ENCODE results near the gene BCKDHA.
"Not testable (repeated sequence)": the region's sequence is repeated elsewhere in the genome, so short reads cannot be mapped to it uniquely, and the experiment has no call there.

Gene BCKDHA

DNA sequence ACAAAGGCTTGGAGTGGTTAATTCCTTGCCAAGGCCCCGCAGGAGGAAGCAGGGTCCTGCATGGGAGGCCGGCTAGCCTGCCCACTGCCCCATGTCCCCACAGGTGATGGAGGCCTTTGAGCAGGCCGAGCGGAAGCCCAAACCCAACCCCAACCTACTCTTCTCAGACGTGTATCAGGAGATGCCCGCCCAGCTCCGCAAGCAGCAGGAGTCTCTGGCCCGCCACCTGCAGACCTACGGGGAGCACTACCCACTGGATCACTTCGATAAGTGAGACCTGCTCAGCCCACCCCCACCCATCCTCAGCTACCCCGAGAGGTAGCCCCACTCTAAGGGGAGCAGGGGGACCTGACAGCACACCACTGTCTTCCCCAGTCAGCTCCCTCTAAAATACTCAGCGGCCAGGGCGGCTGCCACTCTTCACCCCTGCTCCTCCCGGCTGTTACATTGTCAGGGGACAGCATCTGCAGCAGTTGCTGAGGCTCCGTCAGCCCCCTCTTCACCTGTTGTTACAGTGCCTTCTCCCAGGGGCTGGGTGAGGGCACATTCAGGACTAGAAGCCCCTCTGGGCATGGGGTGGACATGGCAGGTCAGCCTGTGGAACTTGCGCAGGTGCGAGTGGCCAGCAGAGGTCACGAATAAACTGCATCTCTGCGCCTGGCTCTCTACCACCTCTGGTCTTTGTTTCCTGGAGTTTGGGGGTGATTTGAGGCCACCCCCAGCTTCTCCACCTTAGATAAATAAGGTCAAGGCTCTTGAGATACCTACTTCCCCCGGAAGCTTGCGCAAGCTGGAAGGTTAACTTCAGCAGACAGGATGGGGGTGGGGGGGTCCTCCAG, 26.9 kb downstream of the BCKDHA start:
- DNase-seq (ENCODE audit: low read depth in 3 of 3, low spot score in 1 of 3) = no peak

DNA sequence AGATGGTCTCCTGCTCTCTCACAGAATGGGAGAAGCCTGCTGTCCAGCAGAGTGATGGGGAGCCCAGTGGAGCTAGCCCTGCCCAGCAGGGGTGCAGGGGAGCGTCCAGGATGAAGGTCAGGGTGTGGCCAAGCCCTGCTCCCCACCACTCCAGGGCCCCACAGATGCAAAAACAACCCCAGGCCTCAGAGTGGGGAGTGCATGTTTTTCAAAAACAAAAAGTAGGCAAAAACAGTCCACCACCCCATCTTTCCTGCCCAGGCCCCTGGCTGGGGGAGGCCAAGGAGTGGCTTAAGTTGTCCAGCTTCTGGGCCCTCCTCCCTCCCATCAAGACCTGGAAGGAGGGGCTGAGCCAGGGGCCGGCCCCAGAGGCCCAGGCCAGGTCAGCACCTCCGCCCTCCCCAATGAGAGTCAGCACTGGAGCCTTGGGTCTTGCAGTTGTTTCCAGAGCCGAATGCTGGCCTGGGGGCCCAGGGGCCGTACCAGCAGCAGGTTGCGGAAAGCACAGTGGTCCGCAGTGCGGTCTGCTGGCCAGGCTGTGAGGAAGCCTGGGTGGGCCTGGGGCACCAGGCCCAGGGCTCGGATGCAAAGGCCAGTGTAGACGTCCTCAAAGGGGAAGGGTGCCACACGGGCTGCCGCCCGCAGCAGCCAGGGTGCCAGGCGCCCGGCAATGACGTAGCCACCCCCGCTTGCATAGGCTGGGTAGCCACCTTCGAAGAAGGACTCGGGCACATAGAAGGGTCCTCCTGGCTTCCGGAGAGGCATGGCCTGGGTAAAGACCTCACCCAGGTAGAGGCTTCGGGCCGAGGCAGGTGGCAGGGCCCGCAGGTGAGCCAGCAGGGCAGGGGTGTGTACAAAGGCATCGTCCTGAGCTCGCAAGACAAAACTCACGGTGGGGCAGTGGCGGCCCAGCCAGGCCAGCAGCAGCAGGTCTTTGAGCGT, 27.8 kb downstream of the BCKDHA start:
- DNase-seq (ENCODE audit: low read depth in 3 of 3, low spot score in 1 of 3) = no peak

DNA sequence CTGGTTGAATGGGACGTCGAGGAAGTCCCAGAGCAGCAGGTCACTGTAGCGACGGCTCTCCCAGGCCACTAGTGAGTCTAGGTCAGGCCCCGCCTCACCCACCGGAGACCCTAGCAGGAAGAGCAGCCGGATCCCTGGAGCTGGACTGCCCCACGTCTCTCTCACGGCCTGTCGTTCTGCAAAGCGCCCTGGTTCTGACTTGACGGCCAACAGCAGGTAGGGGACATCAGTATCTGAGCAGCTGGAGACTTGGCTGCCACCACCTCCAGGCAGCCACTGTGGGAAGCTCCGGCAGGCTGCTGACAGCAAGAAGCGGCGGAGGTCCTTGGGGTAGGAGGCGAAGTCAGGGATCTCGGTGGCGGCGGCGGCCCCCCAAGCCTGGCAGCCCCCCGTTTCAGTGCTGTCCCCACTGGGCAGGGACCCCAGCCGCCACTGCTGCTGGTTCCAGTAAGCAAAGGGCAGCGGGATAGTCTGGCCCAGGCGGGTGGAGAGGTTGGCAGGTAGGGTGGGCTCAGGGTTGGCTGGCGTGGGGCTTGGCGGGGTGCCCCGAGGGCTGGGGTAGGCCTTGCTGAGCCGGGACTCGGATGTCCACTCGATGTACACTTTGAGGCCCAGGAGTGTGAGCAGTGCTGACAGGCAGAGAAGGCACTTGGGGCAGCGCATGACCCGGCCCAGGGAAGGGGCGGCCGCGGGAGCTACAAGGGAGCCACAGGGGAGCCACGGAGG, 28.7 kb downstream of the BCKDHA start:
- DNase-seq (ENCODE audit: low read depth in 3 of 3, low spot score in 1 of 3) = no peak

DNA sequence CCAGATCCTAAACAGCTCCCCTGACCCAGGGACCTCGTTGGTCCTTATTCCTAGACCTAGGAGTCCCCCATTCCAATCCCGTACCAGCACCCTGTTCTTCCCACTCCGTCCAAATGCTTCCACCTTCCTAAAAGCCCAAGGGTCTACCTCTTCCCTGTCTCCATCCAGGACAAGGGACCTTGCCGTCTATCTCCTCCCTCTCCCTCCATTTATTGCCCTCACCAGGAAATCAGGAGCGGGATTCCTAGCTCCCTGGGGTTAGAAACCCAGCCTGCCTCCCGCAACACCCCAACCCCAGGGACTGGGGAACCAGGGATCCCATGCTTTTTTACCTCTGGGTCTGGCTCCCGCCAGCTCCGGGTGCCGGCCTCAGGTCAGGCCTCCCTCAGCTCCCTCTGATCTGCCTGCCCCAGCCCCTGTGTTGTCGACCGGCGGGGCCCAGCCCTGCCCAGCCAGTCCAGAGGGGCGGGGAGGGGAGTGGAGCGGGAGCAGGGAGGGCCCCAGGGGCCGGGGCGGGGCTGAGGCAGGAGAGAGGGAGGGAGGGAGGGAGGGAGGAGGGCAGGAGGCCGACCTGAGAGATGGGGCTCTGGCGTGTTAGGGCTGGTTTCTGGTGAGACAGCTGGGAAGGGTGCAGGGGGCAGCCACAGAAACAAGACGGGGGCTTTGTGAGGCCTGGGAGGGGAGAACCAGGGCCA, 29.5 kb downstream of the BCKDHA start, which contains the start of gene B3GNT8:
B3GNT8 (minus strand) TSS at position 423 of the 695 bp plus-strand sequence. CDS start 596 bp downstream, outside the sequence.
- DNase-seq (ENCODE audit: low read depth in 3 of 3, low spot score in 1 of 3) = peak in 1 of 3 donors; percentile 16

DNA sequence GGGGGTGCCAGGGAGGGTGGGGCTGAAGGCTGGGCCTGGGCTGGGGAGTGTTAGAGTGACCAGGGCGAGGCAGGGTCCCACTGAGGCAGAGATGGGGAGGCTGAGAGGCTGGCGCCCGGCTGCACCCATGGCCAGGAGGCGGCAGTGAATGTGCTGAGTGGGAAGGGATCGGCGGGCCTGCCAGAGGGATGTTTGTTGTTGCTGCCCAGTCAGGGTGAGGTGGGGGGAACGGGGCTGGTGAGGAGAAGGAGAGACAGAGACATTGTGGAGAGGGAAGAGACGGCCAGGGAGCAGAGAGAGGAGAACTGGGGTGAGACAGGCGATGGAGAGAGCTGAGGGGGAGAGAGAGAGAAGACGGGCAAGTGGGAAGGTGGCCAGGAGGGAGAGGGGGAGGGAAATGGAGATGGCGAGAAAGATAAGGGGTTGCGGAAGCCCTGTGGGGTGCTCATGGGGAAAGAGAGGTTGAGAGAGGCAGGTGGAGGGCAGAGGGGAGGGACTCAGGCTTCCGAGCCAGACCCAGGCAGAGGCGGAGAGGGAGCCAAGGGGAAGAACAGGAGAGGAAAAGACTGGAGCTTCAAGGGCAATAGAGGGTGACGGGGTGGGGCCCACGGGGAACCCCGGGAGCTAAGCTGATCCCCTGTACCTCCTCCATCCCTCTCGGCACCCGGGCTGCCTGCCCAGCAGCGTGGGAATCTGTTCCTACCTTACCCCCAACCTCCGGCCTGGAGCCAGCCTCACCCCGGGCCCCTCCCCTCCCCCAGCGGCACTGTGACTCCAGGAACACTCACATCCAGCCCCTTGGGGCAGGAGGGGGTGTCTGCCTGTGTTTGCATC, 30.2 kb downstream of the BCKDHA start:
- peak in 1 of 3 donors; percentile 15 for DNase-seq (ENCODE audit: low read depth in 3 of 3, low spot score in 1 of 3)

DNA sequence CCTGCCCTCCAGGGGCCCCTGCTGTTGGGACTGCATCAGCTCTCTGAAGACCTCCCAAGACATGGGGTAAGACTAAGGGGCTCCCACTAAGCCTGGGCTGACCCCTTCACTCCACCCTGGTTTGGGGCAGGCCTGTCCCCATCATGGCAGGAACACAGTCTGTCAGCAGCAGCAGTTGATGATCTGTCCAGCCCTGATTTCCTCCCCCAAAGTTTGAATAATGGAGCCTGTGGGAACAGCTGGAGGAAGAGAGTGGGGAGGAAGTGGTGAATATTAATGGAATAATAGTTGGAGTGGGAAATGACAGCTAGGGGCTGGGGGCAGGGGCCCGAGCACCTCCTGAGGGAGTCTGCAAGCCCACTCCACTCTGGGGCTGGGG, 30.9 kb downstream of the BCKDHA start:
- no peak for DNase-seq (ENCODE audit: low read depth in 3 of 3, low spot score in 1 of 3)

DNA sequence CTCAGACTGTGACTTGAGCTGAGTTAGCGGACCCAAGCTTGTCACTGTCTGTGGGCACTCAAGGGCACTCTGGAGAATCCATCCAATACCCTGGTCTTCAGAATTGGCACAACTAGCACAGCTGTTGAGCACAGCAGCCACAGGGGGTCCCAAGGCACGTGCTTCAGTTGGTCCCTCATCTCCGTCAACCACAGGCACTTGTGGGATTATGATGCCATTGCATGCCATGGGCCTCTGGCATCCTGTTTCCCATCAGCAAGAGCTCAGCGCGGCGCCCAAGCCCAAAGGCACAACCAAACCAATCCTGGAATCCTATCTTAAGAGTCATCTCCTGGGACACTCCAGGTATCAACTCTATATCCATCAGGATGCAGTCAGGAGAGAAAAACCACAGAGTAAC, 33.3 kb downstream of the BCKDHA start:
- no peak for DNase-seq (ENCODE audit: low read depth in 3 of 3, low spot score in 1 of 3)

DNA sequence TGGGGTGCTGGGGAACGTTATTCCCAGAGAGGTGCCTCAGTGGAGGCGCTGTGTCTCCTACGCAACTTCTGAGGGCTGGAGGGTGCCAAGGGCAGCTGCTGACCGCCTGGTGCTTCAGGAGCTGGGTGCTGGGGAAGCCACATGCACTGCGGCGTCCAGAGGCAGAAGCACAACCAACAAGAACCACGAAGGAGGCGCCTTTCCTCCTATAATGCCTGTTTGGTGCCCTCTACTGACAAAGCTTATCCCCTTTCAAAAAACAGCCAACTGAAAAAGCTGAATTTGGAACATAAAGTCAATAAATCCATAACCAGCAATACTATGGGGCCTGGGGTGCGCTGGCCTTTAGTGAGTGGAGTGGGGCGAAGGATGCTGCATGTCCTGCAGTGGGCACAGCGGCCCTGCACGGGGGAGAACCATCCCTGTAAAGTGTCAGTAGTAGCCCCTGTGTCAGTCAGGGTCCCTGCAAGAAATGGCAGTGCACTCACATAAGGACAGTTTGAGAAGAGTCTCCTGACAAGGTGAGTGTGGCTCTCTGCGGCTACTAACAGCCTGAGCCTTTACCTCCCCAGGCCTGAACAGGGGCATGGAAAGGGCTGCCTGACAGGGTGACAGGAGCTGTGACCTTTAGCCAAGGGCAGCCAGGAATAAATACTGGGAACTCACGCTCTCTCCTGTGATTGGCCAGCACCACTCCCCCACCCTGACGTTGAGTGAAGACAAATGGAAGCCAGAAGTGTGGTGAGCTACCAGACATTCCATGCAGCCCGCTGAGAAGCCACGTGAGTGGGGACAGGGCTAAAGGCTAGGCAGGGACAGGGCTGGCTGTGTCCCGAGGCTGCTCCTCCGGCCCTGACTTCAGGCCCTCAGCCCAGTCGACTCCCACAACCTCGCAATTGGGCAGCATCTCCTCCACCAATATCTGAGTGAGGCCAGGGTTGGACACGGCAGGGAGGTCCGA, 34.1 kb downstream of the BCKDHA start:
- DNase-seq (ENCODE audit: low read depth in 3 of 3, low spot score in 1 of 3) = no peak

DNA sequence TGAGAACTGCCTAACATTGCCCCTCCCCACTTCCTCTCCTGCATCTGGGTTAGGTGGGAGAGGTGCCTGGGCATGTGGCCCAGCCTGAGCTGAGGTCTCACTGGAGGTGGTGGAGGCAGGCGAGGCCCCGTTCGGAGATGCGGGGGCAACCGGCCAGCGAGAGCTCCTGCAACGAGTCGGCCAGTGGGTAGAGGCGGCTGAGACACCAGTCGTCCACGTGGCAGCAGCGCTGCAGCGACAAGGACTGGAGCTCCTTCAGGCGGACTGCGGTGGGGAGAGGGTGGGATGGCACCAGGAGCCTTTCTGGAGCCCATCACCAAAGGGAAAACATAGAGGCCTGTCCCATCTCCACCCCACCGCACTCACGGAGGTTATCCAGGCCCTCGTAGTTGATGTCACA, 35.6 kb downstream of the BCKDHA start:
- no peak for DNase-seq (ENCODE audit: low read depth in 3 of 3, low spot score in 1 of 3)

DNA sequence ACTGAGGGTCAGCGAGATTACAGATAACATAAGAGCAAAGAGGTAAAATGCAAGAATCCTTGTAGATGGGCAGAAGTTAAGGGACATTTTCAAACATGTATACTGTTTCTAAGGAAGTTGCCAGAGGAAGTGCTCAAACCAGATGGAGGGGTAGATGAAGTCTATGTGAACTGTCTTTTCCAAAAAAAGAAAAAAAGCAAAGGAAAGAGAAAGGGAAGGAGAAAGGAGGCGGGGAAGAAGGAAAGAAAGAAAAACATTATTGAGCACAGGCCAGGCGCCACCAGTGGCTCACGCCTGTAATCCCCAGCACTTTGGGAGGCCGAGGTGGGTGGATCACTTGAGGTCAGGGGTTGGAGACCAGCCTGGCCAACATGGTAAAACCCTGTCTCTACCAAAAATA, 36.8 kb downstream of the BCKDHA start:
- no peak for DNase-seq (ENCODE audit: low read depth in 3 of 3, low spot score in 1 of 3)

DNA sequence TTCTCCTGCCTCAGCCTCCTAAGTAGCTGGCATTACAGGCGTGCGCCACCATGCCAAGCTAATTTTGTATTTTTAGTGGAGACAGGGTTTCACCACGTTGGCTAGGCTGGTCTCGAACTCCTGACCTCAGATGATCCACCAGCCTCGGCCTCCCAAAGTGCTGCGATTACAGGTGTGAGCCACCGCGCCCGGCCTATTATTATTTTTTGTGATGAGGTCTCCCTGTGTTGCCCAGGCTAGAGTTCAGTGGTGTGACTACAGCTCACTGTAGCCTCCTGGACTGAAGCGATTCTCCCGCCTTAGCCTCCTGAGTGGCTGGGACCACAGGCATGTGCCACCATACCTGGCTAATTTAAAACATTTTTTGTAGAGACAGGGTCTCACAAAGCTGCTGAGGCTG, 37.8 kb downstream of the BCKDHA start:
- not testable (repeated sequence) for DNase-seq (ENCODE audit: low read depth in 3 of 3, low spot score in 1 of 3)

DNA sequence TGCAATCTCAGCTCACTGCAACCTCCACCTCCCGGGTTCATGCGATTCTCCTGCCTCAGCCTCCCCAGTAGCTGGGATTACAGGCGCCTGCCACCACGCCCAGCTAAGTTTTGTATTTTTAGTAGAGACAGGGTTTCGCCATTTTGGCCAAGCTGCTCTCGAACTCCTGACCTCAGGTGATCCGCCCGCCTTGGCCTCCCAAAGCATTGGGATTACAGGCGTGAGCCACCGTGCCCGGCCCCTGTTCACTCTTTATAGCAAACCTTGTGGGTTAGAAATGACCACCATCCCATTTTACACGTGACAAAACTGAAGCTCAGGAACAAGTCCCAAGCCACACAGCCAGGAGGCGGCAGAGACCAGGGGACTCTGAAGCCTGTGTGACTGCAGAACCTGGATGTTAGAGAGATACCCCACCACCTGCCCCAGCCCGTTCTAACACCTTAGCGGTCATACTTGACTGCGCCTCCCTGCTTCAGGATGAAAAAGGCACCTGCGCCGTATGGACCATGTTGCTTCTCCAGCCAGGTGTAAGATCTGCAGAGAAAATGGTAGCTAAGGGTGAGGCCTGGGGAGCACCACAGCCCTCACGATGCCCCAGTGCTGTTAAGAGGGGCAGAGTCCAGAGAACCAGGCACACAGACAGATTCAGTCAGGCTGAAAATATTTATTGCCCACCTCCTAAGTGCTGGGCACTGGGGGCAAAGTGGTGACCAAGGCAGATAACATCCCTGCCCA, 38.5 kb downstream of the BCKDHA start:
- DNase-seq (ENCODE audit: low read depth in 3 of 3, low spot score in 1 of 3) = no peak

DNA sequence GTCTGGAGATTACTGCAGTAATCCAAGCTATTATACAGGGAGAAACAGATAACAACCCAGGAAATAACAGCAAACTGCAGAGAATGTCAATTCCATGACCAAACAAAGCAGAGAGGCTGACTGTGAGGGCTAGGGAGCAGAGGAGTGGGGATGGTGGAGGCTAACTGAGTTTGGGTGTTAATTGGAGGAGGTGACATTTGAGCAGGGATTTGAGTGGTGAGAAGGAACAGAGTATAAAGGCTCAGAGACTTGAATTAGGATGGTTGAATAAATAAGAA, 39.0 kb downstream of the BCKDHA start:
- no peak for DNase-seq (ENCODE audit: low read depth in 3 of 3, low spot score in 1 of 3)

DNA sequence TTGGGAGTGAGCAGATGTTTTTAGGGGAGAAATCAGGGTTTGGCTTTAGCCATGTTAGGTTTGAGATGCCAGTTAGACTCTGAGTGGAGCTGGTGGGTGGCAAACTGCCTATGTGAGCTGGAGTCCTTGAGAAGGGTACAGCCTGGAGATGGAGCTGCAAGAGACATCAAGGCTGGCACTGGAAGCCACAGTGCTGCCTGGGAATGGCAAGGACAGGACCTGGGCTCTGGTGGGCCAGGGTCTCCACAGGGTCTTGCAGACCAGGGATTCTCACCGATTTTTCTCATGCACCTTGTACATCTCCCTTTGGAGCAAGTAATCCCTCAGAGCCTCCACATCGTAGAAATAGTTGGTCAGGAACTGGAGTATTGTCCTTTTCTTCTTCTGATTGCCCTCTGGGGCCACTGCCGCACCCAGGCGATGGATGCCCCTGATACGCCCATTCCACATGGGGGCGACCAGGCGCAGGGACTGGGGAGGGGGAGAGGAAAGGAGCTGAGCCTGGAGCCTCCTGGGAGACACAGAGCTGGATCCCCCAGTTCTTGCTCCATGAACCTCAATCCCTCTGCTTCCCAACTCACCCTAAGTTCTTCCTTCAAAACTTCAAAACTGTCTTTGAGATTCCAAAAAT, 40.4 kb downstream of the BCKDHA start:
- no peak for DNase-seq (ENCODE audit: low read depth in 3 of 3, low spot score in 1 of 3)

DNA sequence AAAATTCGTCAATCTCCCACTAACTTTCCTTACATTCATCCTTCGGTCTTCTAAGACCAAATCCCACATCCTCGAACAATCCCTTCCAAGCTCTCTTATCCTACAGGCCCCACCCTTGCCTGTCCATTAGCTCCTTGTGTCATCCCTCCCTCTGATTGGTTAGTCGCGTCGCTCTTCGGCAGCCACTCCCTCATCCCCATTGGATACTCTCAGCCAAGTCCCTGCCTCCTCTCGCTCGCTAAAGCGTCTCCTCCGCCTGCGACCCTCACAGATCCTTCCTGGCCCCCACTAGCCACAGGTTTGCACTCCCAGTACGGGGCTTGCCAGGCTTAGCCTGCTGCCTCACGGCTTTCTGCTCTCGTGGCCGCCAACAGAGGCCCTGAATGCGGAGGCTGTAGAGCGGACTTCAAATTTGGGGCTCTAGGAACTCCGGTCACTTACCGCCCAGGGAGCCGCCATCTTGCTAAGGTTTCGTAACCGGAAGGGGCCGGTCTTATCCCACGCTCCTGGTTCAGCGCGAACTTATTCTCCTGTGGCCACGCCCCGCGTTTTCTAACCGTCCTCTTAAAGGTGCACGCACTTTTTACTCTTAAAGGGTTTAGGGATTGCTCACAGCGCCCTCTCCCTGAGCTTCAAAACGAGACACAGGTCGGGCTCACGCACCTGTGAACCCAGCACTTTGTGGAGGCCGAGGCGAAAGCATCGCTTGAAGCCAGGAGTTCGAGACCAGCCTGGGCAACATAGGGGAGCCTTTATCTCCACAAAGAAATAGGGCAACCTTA, 42.0 kb downstream of the BCKDHA start, which contains the start of gene DMAC2:
DMAC2 (minus strand) TSS at position 472 of the 782 bp plus-strand sequence; CDS start at position 459, 13 bp downstream.
- peak; percentile 80 to 85 (median 83) for DNase-seq (ENCODE audit: low read depth in 3 of 3, low spot score in 1 of 3)

DNA sequence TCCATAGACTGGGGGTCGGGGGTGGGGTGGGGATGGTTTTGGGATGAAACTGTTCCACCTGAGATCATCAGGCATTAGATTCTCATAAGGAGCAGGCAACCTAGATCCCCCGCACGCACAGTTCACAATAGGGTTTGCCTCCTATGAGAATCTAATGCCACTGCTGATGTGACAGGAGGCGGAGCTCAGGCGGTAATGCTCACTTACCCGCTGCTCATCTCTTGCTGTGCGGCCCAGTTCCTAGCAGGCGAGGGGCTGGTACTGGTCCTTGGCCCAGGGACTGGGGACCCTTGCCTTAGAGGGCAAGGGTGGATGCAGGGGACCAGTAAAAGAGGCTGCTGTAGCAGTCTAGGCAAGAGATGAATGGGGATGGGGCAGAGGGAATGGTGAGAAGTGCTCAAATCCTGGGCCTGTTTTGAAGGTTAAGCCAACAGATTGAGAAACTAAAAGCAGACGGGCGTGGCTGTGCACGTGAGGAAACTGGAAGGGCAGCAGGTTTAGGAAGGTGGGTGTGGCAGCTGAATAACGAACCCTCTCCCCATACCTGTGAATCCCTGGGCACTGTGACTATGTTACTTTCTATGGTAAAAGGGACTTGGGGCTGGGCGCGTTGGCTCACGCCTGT, 43.8 kb downstream of the BCKDHA start:
- no peak for DNase-seq (ENCODE audit: low read depth in 3 of 3, low spot score in 1 of 3)

Measured in stimulated activated CD4-positive, alpha-beta T cell treated with anti-CD3 and anti-CD28 coated beads, TNF-alpha, amount 100 ng/mL, for 1 hour (primary cell).